ENCODE results near the gene FRZB. TPM values are rescaled to one million over a fixed set of nuclear protein-coding genes. Genes with fewer than 3 reads are reported as not detected.

FRZB gene
- total RNA-seq, 4 donors from 2014 or later, result 0.53 to 1.7 (median 0.57) TPM; not detected in 1

DNA sequence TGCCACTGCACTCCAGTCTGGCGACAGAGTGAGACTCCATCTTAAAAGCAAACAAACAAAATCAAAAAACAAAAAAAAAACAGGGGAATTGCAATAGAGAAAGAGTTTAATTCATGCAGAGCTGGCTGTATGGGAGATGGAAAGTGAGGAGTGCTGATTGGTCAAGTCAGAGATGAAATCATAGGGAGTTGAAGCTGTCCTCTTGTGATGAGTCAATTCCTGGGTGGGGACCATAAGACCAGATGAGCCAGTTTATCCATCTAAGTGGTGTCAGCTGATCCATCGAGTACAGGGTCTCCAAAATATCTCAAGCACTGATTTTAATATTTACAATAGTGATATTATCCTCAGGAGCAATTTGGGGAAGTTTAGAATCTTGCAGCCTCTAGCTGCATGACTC is 45.3 kb downstream of the FRZB start:
- Histone ChIP-seq H3K27me3 (no peaks in the 10 kb centered on the region), H3K36me3 (no peaks in the 10 kb centered on the region), H3K4me1 (no peaks in the 10 kb centered on the region), H3K4me3 (no peak overlapping the region), H3K9me3 (no peaks in the 10 kb centered on the region), H3K27ac (no peak overlapping the region)
- 62 to 86% methylated on average over 2 of the region's 2 CpGs for WGBS, 2 donors
- intact Hi-C loops (cut with DNase I), result no loop called here
- TF ChIP-seq, protein P1, sequence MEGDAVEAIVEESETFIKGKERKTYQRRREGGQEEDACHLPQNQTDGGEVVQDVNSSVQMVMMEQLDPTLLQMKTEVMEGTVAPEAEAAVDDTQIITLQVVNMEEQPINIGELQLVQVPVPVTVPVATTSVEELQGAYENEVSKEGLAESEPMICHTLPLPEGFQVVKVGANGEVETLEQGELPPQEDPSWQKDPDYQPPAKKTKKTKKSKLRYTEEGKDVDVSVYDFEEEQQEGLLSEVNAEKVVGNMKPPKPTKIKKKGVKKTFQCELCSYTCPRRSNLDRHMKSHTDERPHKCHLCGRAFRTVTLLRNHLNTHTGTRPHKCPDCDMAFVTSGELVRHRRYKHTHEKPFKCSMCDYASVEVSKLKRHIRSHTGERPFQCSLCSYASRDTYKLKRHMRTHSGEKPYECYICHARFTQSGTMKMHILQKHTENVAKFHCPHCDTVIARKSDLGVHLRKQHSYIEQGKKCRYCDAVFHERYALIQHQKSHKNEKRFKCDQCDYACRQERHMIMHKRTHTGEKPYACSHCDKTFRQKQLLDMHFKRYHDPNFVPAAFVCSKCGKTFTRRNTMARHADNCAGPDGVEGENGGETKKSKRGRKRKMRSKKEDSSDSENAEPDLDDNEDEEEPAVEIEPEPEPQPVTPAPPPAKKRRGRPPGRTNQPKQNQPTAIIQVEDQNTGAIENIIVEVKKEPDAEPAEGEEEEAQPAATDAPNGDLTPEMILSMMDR (IDR thresholded peaks at IDR 0.05), result no peak
- no peak for TF ChIP-seq POLR2A (IDR thresholded peaks at IDR 0.05)
- no peak for DNase-seq

DNA sequence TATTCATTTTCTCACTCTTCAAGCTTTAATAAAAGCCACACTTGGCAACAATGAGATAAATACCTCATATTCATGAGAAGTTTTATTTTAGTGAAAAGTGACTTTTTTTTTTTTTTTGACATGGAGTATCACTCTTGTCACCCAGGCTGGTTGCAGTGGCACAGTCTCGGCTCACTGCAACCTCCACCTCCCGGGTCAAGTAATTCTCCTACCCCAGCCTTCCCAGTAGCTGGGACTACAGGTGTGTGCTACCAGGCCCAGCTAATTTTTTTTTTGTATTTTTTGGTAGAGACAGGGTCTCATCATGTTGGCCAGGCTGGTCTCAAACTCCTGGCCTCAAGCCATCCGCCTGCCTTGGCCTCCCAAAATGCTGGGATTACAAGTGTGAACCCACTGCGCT is 47.0 kb downstream of the FRZB start:
- H3K27ac ChIP-seq, result no peak overlapping the region
- DNase-seq, result no peak
- H3K36me3 ChIP-seq, result no peaks in the 10 kb centered on the region
- H3K9me3 ChIP-seq, result no peaks in the 10 kb centered on the region
- whole genome bisulfite sequencing, 2 donors, result 87 to 96% methylated on average over 4 of the region's 4 CpGs
- H3K4me1 ChIP-seq, result no peaks in the 10 kb centered on the region
- no peak overlapping the region for H3K4me3 ChIP-seq
- H3K27me3 ChIP-seq, result no peaks in the 10 kb centered on the region
- intact Hi-C loops (cut with DNase I), result no loop called here
- TF ChIP-seq POLR2A (IDR thresholded peaks at IDR 0.05), result no peak
- TF ChIP-seq, protein P1 (IDR thresholded peaks at IDR 0.05), result no peak

DNA sequence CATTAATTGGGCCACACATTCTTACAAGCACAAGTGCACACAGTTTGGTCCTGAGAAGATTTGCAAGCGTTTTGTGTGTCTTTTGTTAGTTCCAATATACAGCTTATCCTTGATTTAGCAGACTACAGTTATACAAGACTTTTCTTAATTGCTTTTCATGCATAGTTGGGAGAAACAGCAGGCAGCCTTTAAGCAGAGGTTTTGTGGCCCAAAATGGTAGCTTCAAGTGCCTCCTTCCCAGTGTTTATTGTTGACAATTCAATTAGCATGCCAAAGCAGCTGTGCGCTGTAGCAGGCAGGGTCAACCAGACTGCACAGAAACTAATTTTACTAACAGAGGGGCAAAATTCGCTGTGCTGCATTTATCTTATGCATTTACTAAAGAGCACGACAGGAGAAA is 47.5 kb downstream of the FRZB start:
- no peak for DNase-seq
- Histone ChIP-seq H3K4me3 (no peak overlapping the region), H3K36me3 (no peaks in the 10 kb centered on the region), H3K27me3 (no peaks in the 10 kb centered on the region), H3K27ac (no peak overlapping the region), H3K4me1 (no peaks in the 10 kb centered on the region), H3K9me3 (no peaks in the 10 kb centered on the region)
- intact Hi-C loops (cut with DNase I), result no loop called here
- WGBS, 2 donors, result 69 to 75% methylated on average over 4 of the region's 4 CpGs
- no peak for TF ChIP-seq POLR2A (IDR thresholded peaks at IDR 0.05)
- TF ChIP-seq, protein P1 (IDR thresholded peaks at IDR 0.05), result no peak

DNA sequence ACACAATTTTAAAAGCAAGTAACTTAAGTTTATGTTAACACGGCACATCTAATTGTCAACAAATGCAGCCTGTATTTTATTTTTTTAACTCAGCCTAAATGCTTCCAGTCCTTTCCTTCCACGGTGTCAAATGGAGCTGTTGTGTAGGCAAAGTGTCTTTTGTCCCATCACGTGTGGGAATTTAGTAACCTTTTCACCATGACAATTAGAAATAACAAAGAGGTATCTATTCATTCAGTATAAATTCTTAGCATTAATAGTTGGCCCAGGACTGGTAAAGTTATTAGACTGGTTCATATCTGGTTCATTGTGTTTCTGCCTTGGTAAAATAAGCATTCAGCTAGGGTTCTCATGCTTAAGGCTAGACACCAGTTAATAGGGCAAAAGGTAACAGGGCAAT is 47.9 kb downstream of the FRZB start:
- Histone ChIP-seq H3K27ac (no peak overlapping the region), H3K27me3 (no peaks in the 10 kb centered on the region), H3K9me3 (no peaks in the 10 kb centered on the region), H3K36me3 (no peaks in the 10 kb centered on the region), H3K4me3 (no peak overlapping the region), H3K4me1 (no peaks in the 10 kb centered on the region)
- TF ChIP-seq POLR2A (IDR thresholded peaks at IDR 0.05), result no peak
- TF ChIP-seq, protein P1 (IDR thresholded peaks at IDR 0.05), result no peak
- no peak for DNase-seq
- intact Hi-C loops (cut with DNase I), result no loop called here
- WGBS, 2 donors, result 56 to 60% methylated on average over 3 of the region's 3 CpGs

DNA sequence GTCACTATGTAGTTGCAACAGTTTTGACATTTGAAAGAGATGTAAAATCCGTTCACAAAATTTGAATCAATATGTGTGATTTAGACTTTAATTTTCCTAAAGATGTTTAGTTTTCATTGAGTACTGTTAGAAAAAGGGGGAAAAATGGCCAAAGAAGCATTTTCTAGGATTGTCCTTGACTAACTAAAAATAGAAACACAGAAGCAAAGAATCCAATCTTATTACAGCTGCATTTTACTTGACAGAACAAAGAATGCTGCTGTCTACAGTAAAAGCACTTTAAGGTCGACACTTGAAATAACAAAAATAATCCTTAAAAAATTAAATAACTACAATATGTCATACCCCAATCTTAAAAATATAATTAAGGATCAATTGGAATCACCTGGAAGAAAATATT is 48.9 kb downstream of the FRZB start:
- TF ChIP-seq, protein P1 (IDR thresholded peaks at IDR 0.05), result no peak
- no peak for TF ChIP-seq POLR2A (IDR thresholded peaks at IDR 0.05)

More for the DNA sequence above, 48.9 kb downstream of the FRZB start:
- no peaks in the 10 kb centered on the region for H3K4me1 ChIP-seq
- no peak overlapping the region for H3K27ac ChIP-seq
- no peak for DNase-seq
- WGBS, 2 donors, result 66 to 71% methylated on average over 2 of the region's 2 CpGs
- H3K36me3 ChIP-seq, result no peaks in the 10 kb centered on the region
- H3K27me3 ChIP-seq, result no peaks in the 10 kb centered on the region
- no peak overlapping the region for H3K4me3 ChIP-seq
- intact Hi-C loops (cut with DNase I), result no loop called here
- no peaks in the 10 kb centered on the region for H3K9me3 ChIP-seq

Measured in esophagus squamous epithelium (tissue), 5 donors.